NCI-H748 (cell line): Measurements from ENCODE around the gene PCDHB11.
A peak's percentile ranks its signal among the peaks of the same experiment; 100 is the strongest.
"Not testable (repeated sequence)": the region's sequence is repeated elsewhere in the genome, so short reads cannot be mapped to it uniquely, and the experiment has no call there.

Source experiments
- DNase-seq: peaks from one replicate; lab custom pipeline; 2025; ENCODE audit not compliant: unreplicated experiment; lab: John Stamatoyannopoulos, UW

PCDHB11 gene

GRCh38 chr5:141236516-141237313 is 37.3 kb downstream of the PCDHB11 start:
- no peak for DNase-seq

- no peak for DNase-seq
These were observed 42.1 kb downstream of the PCDHB11 start for GRCh38 chr5:141241496-141241895.

GRCh38 chr5:141245250-141245717 is 45.9 kb downstream of the PCDHB11 start, which contains the start of gene PCDHB15:
Gene PCDHB15 (plus strand): TSS chr5:141245395. CDS start chr5:141245579, 184 bp downstream.
- DNase-seq = peak; percentile 85

DNA sequence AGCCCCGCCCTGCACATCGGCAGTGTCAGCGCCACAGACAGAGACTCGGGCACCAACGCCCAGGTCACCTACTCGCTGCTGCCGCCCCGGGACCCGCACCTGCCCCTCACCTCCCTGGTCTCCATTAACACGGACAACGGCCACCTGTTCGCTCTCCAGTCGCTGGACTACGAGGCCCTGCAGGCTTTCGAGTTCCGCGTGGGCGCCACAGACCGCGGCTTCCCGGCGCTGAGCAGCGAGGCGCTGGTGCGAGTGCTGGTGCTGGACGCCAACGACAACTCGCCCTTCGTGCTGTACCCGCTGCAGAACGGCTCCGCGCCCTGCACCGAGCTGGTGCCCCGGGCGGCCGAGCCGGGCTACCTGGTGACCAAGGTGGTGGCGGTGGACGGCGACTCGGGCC is 47.5 kb downstream of the PCDHB11 start:
- DNase-seq = not testable (repeated sequence)

DNA sequence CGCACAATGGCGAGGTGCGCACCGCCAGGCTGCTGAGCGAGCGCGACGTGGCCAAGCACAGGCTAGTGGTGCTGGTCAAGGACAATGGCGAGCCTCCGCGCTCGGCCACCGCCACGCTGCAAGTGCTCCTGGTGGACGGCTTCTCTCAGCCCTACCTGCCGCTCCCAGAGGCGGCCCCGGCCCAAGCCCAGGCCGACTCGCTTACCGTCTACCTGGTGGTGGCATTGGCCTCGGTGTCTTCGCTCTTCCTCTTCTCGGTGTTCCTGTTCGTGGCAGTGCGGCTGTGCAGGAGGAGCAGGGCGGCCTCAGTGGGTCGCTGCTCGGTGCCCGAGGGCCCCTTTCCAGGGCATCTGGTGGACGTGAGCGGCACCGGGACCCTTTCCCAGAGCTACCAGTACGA is 48.0 kb downstream of the PCDHB11 start:
- not testable (repeated sequence) for DNase-seq

GRCh38 chr5:141250576-141250975 is 51.1 kb downstream of the PCDHB11 start:
- peak; percentile 18 for DNase-seq
